ELR (cell line): ENCODE results near the gene XDH.

Experiments
- DNase-seq: peaks from one replicate; pipeline ENCODE4 v3.0.0-alpha.2; 2015; ENCODE audit warnings: low read depth

The XDH gene

GRCh38 chr2:31402388-31402787, 12.2 kb downstream of the XDH start:
- peak; percentile 63 for DNase-seq

- DNase-seq, result peak; percentile 98
These were observed 13.0 kb downstream of the XDH start for GRCh38 chr2:31401580-31401979.

- DNase-seq, result no peak
These were observed 15.7 kb downstream of the XDH start for GRCh38 chr2:31398881-31399280.

GRCh38 chr2:31397094-31397493, 17.4 kb downstream of the XDH start:
- no peak for DNase-seq

GRCh38 chr2:31390324-31390723, 24.2 kb downstream of the XDH start:
- no peak for DNase-seq

- no peak for DNase-seq
These were observed 25.8 kb downstream of the XDH start for GRCh38 chr2:31388736-31389135.

- no peak for DNase-seq
These were observed 26.7 kb downstream of the XDH start for GRCh38 chr2:31387850-31388249.

- DNase-seq, result peak; percentile 33
These were observed 27.9 kb downstream of the XDH start for GRCh38 chr2:31386648-31387047.

GRCh38 chr2:31386172-31386571, 28.4 kb downstream of the XDH start:
- no peak for DNase-seq

GRCh38 chr2:31384771-31385276, 29.7 kb downstream of the XDH start:
- DNase-seq, result peak; percentile 96

- peak; percentile 95 for DNase-seq
These were observed 30.2 kb downstream of the XDH start for GRCh38 chr2:31384351-31384750.

GRCh38 chr2:31383471-31384153, 30.9 kb downstream of the XDH start:
- peak; percentile 78 for DNase-seq

GRCh38 chr2:31382452-31383120, 32.0 kb downstream of the XDH start:
- DNase-seq, result peak; percentile 52

- DNase-seq, result no peak
These were observed 32.9 kb downstream of the XDH start for GRCh38 chr2:31381601-31382000.

GRCh38 chr2:31380243-31380642, 34.3 kb downstream of the XDH start:
- no peak for DNase-seq

GRCh38 chr2:31379747-31380146, 34.8 kb downstream of the XDH start:
- DNase-seq, result no peak

GRCh38 chr2:31378791-31379501, 35.6 kb downstream of the XDH start:
- no peak for DNase-seq

- no peak for DNase-seq
These were observed 36.2 kb downstream of the XDH start for GRCh38 chr2:31378389-31378788.

- no peak for DNase-seq
These were observed 41.4 kb downstream of the XDH start for GRCh38 chr2:31373127-31373526.

- DNase-seq, result no peak
These were observed 42.4 kb downstream of the XDH start for GRCh38 chr2:31372097-31372496.

GRCh38 chr2:31371691-31372090, 42.9 kb downstream of the XDH start:
- no peak for DNase-seq

GRCh38 chr2:31366733-31367132, 47.8 kb downstream of the XDH start:
- no peak for DNase-seq
